H1 (cell line): ENCODE data around the gene LYZ. TPM values are rescaled to one million over a fixed set of nuclear protein-coding genes. Genes with fewer than 3 reads are reported as not detected.

Experiments used
- ASH2L ChIP-seq: fragments of 200-600, 300-600 bp; sonication (generic); IDR thresholded peaks from one replicate; pipeline ENCODE4 v1.7.1; 2017; ENCODE audit warnings: low read length
- BACH1 ChIP-seq: IDR thresholded peaks from 2 replicates; pipeline ENCODE4 v1.6.1; 2012; ENCODE audit warnings: low read length, improper control_type of control experiment
- CEBPB ChIP-seq: IDR thresholded peaks from 2 replicates; pipeline ENCODE4 v1.6.1; 2012; ENCODE audit warnings: low read depth, low read length
- EZH2 ChIP-seq: fragments of 200-600 bp; sonication (generic); IDR thresholded peaks from 2 replicates; pipeline ENCODE4 v1.7.1; 2012; ENCODE audit warnings: low read depth, mild to moderate bottlenecking, moderate library complexity, low read length, inconsistent platforms; ENCODE audit not compliant: severe bottlenecking
- KDM5A ChIP-seq: fragments of 200-600 bp; IDR thresholded peaks from 2 replicates; pipeline ENCODE4 v1.7.1; 2012; ENCODE audit warnings: mild to moderate bottlenecking, low read length, inconsistent platforms, mixed read lengths
- YY1 ChIP-seq: IDR thresholded peaks from 2 replicates; pipeline ENCODE4 v1.6.1; 2011; ENCODE audit warnings: low read depth, mild to moderate bottlenecking, low read length
- polyA plus RNA-seq, 7 experiments: library from polyadenylated mRNA; depleted of rRNA in 3 of 7; stranded (reverse) in 5 of 7; unstranded in 2 of 7; fragments of >200 nt in 5 of 7; fragments of 200-250 nt in 2 of 7; gene quantifications; 1 replicate in 5 of 7; 2 replicates in 1 of 7; 4 replicates in 1 of 7; pipeline versions ENCODE4 v1.2.1 to v1.2.3, GENCODE V29; 2011 to 2013; ENCODE audit warnings: missing spikeins in 2 of 7, mixed read lengths in 2 of 7
- total RNA-seq: library from RNA; stranded (reverse); fragmentation: NEBNext Ultra II Directional; extraction: Animal tissue kit (Norgen Biotek cat#: 25700); gene quantifications from 2 replicates; pipeline ENCODE4 v1.2.1, GENCODE V29; 2021
- TF ChIP-seq, protein P1 (sequence below): fragments of 300-600 bp; sonication (generic); IDR thresholded peaks from 2 replicates; pipeline ENCODE4 v1.7.1; 2012; ENCODE audit warnings: low read length, moderate library complexity, mild to moderate bottlenecking, inconsistent platforms; ENCODE audit not compliant: insufficient replicate concordance
- TF ChIP-seq, protein P2 (sequence below), 3 experiments: IDR thresholded peaks; 1 replicate in 2 of 3; 2 replicates in 1 of 3; pipeline versions ENCODE4 v1.5.1 to v1.6.1; 2011; ENCODE audit warnings: low read length in 3 of 3, mild to moderate bottlenecking in 3 of 3, inconsistent platforms in 2 of 3, low read depth in 1 of 3, moderate library complexity in 1 of 3; ENCODE audit not compliant: insufficient read depth in 1 of 3; ENCODE audit errors: control extremely low read depth in 1 of 3
- TF ChIP-seq, protein P3 (sequence below): IDR thresholded peaks from 2 replicates; pipeline ENCODE4 v1.6.1; 2011; ENCODE audit warnings: low read length, improper control_type of control experiment

The LYZ gene
- total and polyA plus RNA-seq, 2 of the 8 experiments (the other 6 are each of a cell fraction or from before 2014, with no cell fraction given), result not detected

DNA sequence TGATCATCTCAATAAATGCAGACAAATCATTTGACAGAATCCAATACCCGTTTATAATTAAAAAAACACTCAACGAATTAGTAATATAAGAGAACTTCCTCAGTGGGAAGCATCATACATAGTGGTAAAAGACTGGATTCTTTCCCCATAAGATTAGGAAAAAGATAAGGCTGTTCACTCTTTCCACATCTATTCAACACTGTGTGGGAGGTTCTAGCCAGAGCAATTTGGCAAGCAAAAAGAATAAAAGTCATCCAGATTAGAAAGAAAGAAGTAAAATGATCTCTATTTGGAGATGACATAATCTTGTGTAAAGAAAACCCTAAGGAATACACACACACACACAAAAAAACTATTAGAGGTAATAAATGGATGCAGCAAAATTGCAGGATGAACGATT is 49.8 kb downstream of the LYZ start (continued):
- TF ChIP-seq, protein P1, sequence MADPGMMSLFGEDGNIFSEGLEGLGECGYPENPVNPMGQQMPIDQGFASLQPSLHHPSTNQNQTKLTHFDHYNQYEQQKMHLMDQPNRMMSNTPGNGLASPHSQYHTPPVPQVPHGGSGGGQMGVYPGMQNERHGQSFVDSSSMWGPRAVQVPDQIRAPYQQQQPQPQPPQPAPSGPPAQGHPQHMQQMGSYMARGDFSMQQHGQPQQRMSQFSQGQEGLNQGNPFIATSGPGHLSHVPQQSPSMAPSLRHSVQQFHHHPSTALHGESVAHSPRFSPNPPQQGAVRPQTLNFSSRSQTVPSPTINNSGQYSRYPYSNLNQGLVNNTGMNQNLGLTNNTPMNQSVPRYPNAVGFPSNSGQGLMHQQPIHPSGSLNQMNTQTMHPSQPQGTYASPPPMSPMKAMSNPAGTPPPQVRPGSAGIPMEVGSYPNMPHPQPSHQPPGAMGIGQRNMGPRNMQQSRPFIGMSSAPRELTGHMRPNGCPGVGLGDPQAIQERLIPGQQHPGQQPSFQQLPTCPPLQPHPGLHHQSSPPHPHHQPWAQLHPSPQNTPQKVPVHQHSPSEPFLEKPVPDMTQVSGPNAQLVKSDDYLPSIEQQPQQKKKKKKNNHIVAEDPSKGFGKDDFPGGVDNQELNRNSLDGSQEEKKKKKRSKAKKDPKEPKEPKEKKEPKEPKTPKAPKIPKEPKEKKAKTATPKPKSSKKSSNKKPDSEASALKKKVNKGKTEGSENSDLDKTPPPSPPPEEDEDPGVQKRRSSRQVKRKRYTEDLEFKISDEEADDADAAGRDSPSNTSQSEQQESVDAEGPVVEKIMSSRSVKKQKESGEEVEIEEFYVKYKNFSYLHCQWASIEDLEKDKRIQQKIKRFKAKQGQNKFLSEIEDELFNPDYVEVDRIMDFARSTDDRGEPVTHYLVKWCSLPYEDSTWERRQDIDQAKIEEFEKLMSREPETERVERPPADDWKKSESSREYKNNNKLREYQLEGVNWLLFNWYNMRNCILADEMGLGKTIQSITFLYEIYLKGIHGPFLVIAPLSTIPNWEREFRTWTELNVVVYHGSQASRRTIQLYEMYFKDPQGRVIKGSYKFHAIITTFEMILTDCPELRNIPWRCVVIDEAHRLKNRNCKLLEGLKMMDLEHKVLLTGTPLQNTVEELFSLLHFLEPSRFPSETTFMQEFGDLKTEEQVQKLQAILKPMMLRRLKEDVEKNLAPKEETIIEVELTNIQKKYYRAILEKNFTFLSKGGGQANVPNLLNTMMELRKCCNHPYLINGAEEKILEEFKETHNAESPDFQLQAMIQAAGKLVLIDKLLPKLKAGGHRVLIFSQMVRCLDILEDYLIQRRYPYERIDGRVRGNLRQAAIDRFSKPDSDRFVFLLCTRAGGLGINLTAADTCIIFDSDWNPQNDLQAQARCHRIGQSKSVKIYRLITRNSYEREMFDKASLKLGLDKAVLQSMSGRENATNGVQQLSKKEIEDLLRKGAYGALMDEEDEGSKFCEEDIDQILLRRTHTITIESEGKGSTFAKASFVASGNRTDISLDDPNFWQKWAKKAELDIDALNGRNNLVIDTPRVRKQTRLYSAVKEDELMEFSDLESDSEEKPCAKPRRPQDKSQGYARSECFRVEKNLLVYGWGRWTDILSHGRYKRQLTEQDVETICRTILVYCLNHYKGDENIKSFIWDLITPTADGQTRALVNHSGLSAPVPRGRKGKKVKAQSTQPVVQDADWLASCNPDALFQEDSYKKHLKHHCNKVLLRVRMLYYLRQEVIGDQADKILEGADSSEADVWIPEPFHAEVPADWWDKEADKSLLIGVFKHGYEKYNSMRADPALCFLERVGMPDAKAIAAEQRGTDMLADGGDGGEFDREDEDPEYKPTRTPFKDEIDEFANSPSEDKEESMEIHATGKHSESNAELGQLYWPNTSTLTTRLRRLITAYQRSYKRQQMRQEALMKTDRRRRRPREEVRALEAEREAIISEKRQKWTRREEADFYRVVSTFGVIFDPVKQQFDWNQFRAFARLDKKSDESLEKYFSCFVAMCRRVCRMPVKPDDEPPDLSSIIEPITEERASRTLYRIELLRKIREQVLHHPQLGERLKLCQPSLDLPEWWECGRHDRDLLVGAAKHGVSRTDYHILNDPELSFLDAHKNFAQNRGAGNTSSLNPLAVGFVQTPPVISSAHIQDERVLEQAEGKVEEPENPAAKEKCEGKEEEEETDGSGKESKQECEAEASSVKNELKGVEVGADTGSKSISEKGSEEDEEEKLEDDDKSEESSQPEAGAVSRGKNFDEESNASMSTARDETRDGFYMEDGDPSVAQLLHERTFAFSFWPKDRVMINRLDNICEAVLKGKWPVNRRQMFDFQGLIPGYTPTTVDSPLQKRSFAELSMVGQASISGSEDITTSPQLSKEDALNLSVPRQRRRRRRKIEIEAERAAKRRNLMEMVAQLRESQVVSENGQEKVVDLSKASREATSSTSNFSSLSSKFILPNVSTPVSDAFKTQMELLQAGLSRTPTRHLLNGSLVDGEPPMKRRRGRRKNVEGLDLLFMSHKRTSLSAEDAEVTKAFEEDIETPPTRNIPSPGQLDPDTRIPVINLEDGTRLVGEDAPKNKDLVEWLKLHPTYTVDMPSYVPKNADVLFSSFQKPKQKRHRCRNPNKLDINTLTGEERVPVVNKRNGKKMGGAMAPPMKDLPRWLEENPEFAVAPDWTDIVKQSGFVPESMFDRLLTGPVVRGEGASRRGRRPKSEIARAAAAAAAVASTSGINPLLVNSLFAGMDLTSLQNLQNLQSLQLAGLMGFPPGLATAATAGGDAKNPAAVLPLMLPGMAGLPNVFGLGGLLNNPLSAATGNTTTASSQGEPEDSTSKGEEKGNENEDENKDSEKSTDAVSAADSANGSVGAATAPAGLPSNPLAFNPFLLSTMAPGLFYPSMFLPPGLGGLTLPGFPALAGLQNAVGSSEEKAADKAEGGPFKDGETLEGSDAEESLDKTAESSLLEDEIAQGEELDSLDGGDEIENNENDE, result no peak
- no peak for TF ChIP-seq ASH2L
- TF ChIP-seq YY1, result no peak
- TF ChIP-seq, protein P2, sequence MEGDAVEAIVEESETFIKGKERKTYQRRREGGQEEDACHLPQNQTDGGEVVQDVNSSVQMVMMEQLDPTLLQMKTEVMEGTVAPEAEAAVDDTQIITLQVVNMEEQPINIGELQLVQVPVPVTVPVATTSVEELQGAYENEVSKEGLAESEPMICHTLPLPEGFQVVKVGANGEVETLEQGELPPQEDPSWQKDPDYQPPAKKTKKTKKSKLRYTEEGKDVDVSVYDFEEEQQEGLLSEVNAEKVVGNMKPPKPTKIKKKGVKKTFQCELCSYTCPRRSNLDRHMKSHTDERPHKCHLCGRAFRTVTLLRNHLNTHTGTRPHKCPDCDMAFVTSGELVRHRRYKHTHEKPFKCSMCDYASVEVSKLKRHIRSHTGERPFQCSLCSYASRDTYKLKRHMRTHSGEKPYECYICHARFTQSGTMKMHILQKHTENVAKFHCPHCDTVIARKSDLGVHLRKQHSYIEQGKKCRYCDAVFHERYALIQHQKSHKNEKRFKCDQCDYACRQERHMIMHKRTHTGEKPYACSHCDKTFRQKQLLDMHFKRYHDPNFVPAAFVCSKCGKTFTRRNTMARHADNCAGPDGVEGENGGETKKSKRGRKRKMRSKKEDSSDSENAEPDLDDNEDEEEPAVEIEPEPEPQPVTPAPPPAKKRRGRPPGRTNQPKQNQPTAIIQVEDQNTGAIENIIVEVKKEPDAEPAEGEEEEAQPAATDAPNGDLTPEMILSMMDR (IDR thresholded peaks at IDR 0.05; ENCODE audit: control extremely low read depth in 1 of 3, insufficient read depth in 1 of 3, low read depth in 1 of 3, low read length in 3 of 3), result no peak
- no peak for TF ChIP-seq KDM5A
- TF ChIP-seq, protein P3, sequence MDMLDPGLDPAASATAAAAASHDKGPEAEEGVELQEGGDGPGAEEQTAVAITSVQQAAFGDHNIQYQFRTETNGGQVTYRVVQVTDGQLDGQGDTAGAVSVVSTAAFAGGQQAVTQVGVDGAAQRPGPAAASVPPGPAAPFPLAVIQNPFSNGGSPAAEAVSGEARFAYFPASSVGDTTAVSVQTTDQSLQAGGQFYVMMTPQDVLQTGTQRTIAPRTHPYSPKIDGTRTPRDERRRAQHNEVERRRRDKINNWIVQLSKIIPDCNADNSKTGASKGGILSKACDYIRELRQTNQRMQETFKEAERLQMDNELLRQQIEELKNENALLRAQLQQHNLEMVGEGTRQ, result no peak
- no peak for TF ChIP-seq EZH2
- TF ChIP-seq BACH1, result no peak
- no peak for TF ChIP-seq CEBPB
